ENCODE measurements around the gene ZMIZ1.

ZMIZ1 gene

DNA sequence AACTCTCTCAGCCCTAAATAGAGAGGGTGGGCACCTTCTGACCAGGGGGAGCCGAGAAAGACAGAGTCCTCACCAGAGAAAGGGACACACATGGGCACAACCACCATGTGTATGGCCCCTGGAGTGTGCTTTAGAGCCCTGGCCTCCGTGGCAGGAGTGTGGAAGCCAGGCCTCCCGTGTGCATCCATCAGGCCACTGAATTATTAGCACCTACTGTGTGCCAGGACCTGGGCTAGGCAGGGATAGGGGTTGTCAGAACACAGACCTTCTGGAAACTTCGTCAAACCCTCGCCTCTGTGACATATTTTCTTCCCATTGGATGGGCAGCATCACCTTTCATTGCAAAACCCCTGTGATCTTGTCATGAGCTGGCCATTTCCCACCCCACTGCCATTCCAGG is 78.5 kb downstream of the ZMIZ1 start:
- Histone ChIP-seq H3K9me3 (no peaks in the 10 kb centered on the region), H3K27me3 (no peaks in the 10 kb centered on the region), H3K4me3 (ENCODE audit: low read depth, low read length) (no peak overlapping the region), H3K36me3 (peaks cover 13% of the 10 kb centered on the region), H3K4me1 (peaks cover 64% of the 10 kb centered on the region)
- TF ChIP-seq, protein P1, sequence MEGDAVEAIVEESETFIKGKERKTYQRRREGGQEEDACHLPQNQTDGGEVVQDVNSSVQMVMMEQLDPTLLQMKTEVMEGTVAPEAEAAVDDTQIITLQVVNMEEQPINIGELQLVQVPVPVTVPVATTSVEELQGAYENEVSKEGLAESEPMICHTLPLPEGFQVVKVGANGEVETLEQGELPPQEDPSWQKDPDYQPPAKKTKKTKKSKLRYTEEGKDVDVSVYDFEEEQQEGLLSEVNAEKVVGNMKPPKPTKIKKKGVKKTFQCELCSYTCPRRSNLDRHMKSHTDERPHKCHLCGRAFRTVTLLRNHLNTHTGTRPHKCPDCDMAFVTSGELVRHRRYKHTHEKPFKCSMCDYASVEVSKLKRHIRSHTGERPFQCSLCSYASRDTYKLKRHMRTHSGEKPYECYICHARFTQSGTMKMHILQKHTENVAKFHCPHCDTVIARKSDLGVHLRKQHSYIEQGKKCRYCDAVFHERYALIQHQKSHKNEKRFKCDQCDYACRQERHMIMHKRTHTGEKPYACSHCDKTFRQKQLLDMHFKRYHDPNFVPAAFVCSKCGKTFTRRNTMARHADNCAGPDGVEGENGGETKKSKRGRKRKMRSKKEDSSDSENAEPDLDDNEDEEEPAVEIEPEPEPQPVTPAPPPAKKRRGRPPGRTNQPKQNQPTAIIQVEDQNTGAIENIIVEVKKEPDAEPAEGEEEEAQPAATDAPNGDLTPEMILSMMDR (IDR thresholded peaks at IDR 0.05; ENCODE audit: low read depth, low read length): no peak
- DNase-seq: no peak

DNA sequence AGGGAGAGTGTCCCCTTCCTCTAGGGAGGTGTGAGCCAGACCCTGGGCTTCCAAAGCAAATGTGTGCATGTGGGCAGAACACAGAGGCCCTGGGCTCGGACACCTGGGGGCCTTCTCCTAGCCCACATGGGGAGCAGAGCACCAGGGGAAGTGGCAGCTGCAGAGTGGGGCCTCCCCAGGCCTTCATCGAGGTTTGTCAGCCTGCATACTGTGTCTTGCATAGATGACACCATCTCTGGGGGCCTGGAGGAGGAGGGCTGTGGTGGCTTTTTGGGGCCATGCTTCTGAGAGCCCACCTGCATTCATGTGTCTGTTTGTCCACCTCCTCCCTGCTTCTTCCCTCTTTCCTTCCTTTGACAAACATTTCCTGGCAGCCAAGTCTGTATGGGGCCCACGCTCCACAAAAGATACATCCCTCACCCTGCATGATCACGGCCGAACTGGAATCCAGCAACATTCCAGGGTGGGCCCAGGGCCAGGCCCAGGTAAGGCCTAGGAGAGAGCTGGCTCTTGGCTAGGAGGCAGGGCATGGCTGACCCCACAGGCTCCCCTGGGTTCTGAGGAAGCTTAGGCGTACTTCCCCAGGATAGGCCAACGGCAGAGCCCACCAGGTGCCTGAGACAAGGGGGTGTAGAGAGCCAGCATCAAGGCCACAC is 79.2 kb downstream of the ZMIZ1 start:
- peaks cover 69% of the 10 kb centered on the region for H3K4me1 ChIP-seq
- DNase-seq: no peak
- TF ChIP-seq, protein P1 (IDR thresholded peaks at IDR 0.05; ENCODE audit: low read depth, low read length): no peak
- no peak overlapping the region for H3K4me3 ChIP-seq (ENCODE audit: low read depth, low read length)
- H3K9me3 ChIP-seq: no peaks in the 10 kb centered on the region
- H3K27me3 ChIP-seq: no peaks in the 10 kb centered on the region
- H3K36me3 ChIP-seq: peaks cover 7% of the 10 kb centered on the region

DNA sequence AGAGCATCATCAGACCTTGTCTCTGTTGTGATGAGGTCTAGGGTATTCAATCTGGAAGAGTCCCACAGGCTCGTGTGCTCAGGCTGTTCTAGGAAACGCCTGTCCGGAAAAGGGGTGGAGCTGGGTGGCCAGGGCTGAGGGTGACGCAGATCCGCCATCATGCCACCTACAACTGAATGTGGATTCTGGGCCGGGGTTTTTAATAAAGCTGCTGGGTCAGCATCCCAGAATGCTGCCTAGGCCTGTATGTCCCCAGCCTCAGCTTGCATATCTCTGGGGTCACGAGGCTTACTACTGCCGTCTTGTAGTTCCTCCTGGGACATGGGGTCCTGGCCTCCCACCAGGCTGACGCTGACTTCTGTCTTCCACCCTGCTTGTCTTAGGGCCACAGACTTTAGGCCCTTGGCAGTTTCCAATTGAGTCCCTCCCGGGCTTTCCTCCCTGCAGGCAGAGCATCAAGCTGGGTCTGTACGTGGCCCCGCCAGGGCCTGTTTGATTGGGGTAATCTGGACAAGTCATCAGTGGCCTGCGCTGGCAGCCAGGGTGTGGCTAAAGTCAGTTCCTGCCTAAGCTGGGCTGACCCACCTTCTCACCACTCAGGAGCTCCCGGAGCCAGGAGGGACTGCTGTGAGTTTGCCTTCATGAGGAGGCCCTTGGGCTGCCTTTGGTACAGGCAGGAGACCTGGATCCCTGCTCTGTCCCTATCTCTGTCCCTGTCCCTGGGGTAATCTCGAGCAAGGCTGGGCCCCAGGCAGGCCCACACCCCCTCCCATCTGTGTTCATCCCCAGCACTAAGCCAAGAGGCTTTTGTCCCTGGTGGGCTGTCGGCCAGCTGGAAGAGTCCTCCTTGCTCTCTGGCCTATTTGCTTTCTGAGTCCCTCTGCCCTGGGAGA is 79.9 kb downstream of the ZMIZ1 start:
- peaks cover 9% of the 10 kb centered on the region for H3K36me3 ChIP-seq
- H3K27me3 ChIP-seq: no peaks in the 10 kb centered on the region
- H3K4me1 ChIP-seq: peaks cover 65% of the 10 kb centered on the region
- H3K9me3 ChIP-seq: no peaks in the 10 kb centered on the region
- TF ChIP-seq, protein P1 (IDR thresholded peaks at IDR 0.05; ENCODE audit: low read depth, low read length): no peak
- DNase-seq: peak; percentile 86
- H3K4me3 ChIP-seq (ENCODE audit: low read depth, low read length): no peak overlapping the region

DNA sequence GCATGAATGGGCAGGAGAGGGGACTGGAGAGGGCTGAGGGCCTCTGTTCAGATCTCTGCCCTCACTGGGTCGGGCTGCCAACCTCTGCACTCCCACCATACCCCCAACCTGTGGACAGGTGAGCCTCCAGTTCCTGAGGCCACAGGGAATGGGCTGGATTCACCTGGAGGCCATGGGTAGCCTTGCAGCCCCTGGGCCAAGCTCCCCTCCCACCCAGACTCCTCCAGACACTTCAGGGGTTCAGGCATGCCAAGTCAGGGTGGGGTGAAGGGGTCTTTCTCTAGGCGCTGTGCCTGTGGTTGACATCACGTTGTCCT is 80.5 kb downstream of the ZMIZ1 start:
- H3K36me3 ChIP-seq: peaks cover 6% of the 10 kb centered on the region
- TF ChIP-seq, protein P1 (IDR thresholded peaks at IDR 0.05; ENCODE audit: low read depth, low read length): 0 out of 2 replicates have a peak, but pooled peaks have one; percentile 1
- no peak for DNase-seq
- H3K27me3 ChIP-seq: no peaks in the 10 kb centered on the region
- no peaks in the 10 kb centered on the region for H3K9me3 ChIP-seq
- H3K4me1 ChIP-seq: peaks cover 62% of the 10 kb centered on the region
- H3K4me3 ChIP-seq (ENCODE audit: low read depth, low read length): no peak overlapping the region

DNA sequence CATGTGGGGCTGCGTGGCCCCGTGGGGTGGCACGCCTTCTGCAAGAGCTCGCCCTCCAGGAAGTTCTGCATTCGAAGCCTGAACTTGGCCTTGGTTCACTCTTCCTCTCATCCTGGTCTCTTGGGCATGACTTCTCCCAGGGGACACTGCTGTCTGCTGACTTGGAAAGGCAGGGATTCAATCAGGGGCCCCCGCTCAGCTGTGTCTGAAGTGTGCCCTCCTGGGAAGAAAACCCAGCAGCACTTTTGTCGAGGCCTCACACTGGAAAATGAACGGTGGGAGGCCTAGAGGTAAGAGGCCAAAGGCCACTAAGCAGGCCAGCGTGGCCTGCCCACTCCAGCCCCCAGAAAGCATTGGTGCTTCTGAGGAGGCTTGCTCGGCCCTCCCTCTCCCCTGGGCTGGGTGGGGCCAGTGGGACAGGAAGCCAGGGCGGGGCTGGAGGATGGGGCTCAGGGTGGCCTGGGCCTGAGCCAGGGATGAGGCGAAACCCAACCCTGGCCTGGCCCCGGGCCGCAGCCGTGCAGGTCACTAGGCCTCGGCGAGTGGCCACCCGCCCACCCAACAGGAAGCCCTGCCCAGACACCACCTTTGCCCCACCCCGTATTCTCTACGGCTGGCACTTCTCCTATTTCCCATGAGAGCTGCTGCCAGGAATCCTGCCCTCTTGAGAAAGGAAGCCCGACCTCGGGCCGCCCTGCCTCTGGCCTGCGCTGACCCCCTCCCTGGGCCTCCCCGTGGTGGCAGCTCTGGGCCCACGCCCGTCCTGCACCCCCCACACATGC is 81.1 kb downstream of the ZMIZ1 start:
- Histone ChIP-seq H3K4me3 (ENCODE audit: low read depth, low read length) (no peak overlapping the region), H3K4me1 (peaks cover 62% of the 10 kb centered on the region), H3K27me3 (no peaks in the 10 kb centered on the region), H3K9me3 (no peaks in the 10 kb centered on the region), H3K36me3 (peaks cover 6% of the 10 kb centered on the region)
- TF ChIP-seq, protein P1 (IDR thresholded peaks at IDR 0.05; ENCODE audit: low read depth, low read length): no peak
- peak; percentile 68 for DNase-seq
